Activated naive CD8-positive, alpha-beta T cell (primary cell): ENCODE measurements around the gene POMP.

ENCODE experiments used
- H3K27ac Mint-ChIP-seq: one replicate; pipeline ENCODE4 v1.8.0; 2021; ENCODE audit warnings: mixed read lengths
- H3K27me3 Mint-ChIP-seq: one replicate; pipeline ENCODE4 v1.8.0; 2021; ENCODE audit warnings: mixed read lengths
- H3K36me3 Mint-ChIP-seq: one replicate; pipeline ENCODE4 v1.8.0; 2021; ENCODE audit warnings: mixed read lengths
- H3K4me1 Mint-ChIP-seq: one replicate; pipeline ENCODE4 v1.8.0; 2021; ENCODE audit warnings: low read depth, mixed read lengths
- H3K4me3 Mint-ChIP-seq: one replicate; pipeline ENCODE4 v1.8.0; 2021; ENCODE audit warnings: mild to moderate bottlenecking, mixed read lengths
- H3K9me3 Mint-ChIP-seq: one replicate; pipeline ENCODE4 v1.8.0; 2021; ENCODE audit warnings: low read depth, mixed read lengths

The POMP gene, protein sequence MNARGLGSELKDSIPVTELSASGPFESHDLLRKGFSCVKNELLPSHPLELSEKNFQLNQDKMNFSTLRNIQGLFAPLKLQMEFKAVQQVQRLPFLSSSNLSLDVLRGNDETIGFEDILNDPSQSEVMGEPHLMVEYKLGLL

DNA sequence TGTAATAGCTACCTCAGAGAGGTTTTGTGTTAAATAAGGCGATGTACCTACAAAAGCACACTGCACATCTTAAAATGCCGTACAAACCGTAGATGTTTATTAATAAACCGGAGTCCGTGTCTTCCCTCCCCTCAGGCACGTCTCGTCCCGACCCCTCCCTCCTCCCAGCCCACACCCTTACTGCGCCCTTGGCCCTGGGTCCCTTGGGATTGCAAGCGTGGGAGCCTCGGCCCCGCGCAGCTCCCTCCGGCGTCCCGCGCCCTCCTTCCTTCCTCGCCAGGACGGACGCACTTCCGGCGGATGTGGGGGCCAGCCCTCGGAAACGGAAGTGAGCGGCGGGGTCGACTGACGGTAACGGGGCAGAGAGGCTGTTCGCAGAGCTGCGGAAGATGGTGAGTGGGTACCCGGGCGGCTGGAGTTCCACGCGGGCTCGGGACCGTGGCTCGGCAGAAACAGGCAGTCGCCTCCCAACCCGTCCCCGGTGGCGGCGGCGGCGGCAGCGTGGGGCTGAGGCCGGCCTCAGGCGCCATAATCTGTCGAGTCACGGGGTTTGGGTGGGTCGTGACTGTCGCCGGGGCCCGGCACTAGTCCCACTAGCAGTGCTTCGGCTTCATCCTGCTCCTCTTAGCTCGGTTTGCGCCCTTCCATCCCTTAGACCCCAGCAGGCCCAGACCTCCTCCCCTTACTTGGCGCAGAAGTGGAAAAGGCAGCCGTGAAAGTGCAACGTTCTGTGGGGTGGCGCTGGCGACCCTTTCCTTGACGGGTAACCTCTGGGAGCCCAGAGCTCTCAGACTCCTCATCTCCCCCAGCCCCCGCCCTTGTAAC is at the start of gene POMP:
POMP (plus strand) TSS at position 335 of the 825 bp plus-strand sequence; CDS start at position 390, 55 bp downstream.
- H3K36me3 Mint-ChIP-seq = peaks cover 7% of the 10 kb centered on the region
- H3K9me3 Mint-ChIP-seq = no peaks in the 10 kb centered on the region
- H3K27me3 Mint-ChIP-seq = no peaks in the 10 kb centered on the region
- peaks cover 61% of the 10 kb centered on the region for H3K4me1 Mint-ChIP-seq
- H3K27ac Mint-ChIP-seq = peak within 1 kb of the TSS; percentile 97
- H3K4me3 Mint-ChIP-seq = peak within 1 kb of the TSS; percentile 98

DNA sequence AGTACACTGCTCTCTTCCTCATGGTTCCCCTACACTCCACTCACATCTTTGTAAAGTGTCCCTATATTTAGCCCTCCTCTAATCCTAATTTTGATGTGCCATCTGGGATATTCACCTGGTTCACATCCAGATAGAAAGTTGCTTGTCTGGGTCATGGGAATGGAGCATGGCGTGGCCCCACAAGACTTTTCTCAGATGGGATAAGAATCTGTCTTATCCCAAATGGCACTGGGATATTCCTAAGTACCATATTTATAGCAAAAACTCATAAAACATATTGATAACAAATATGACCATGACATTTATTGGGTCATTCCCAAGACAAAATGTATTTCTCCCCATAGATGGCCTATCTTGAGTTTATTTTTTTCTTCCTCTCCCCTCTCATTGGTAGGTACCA is 49.5 kb upstream of the POMP start:
- Mint-ChIP-seq H3K4me3 (no peak overlapping the region), H3K9me3 (no peaks in the 10 kb centered on the region), H3K36me3 (no peaks in the 10 kb centered on the region), H3K4me1 (peaks cover 16% of the 10 kb centered on the region), H3K27me3 (no peaks in the 10 kb centered on the region), H3K27ac (no peak overlapping the region)

DNA sequence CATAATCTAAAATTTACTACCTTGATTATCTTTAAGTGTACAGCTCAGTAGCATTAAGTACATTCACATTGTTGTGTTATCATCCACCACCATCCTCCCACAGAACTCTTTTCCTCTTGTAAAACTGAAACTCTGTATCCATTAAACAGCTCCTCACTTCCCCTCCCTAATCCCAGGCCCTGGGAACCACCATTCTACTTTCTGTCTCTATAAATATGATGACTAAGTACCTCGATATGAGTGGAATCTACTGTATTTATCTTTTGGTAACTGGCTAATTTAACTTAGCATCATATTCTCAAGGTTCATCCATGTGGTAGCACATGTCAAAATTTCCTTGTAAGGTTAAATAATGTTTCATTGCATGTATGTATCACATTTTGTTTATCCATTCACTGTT is 49.0 kb upstream of the POMP start:
- Mint-ChIP-seq H3K27ac (no peak overlapping the region), H3K9me3 (no peaks in the 10 kb centered on the region), H3K4me3 (no peak overlapping the region), H3K36me3 (no peaks in the 10 kb centered on the region), H3K4me1 (peaks cover 16% of the 10 kb centered on the region), H3K27me3 (no peaks in the 10 kb centered on the region)

DNA sequence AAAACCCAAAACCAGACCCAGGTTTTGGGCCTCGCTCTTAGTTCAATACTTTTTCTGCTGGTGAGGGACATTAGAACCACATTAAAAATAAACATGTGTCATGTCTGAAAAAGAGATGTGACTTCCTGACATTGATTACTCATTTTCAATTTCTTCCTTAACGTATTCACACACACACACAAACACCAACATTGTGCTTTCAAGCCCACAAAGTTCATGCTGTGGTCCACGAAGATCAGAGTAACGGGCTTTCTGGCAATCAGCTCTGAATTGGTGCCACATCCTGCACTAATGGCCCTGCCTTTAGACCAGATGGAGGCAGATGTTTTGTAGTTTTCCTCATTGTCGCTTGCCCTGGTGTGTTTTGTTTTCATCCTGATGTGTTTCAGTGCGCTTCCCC is 47.9 kb upstream of the POMP start:
- H3K4me3 Mint-ChIP-seq = no peak overlapping the region
- no peak overlapping the region for H3K27ac Mint-ChIP-seq
- no peaks in the 10 kb centered on the region for H3K36me3 Mint-ChIP-seq
- peaks cover 16% of the 10 kb centered on the region for H3K4me1 Mint-ChIP-seq
- no peaks in the 10 kb centered on the region for H3K9me3 Mint-ChIP-seq
- no peaks in the 10 kb centered on the region for H3K27me3 Mint-ChIP-seq

DNA sequence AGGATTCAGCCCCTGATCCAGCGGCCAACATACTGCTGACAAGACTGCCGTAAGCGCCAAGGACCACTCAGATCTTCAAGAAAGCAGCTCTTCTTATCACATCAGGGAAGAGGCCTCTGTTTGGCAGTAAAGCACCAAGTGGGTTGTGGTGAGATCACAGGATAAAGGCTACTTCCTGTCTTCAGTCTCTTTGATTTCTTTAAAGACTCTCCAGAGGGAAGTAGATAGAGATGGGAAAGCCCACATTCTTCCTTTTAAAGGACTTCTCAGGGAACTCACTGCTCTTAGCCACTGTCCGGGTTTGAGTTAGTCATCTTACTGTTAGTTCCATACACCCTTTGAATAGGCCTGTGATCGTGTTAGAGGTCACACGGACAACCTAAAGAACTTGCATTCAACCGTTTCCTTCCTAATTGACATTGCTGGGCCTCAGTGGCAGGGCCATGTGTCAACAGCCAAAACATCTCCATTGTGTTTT is 47.2 kb upstream of the POMP start:
- no peak overlapping the region for H3K4me3 Mint-ChIP-seq
- no peaks in the 10 kb centered on the region for H3K9me3 Mint-ChIP-seq
- no peaks in the 10 kb centered on the region for H3K27me3 Mint-ChIP-seq
- no peaks in the 10 kb centered on the region for H3K36me3 Mint-ChIP-seq
- H3K27ac Mint-ChIP-seq = no peak overlapping the region
- peaks cover 16% of the 10 kb centered on the region for H3K4me1 Mint-ChIP-seq

DNA sequence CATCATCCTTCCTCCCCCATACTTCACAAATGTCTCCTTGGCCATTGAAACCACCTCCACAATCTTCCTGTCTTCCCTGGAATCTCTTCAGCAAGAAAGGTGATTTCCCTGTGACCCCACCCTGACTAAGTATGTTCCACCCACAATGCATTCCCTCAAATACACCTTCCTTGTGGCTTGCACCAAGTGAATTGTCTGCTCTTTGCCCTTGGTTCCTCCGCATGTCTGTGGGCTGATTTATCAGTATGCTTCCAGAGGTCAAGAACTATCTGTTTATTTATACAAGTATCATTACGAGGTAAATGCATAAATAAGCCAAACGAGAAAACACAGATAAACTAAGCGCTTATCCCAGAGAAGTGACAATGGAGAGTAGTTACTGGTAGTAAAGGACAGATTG is 45.4 kb upstream of the POMP start:
- Mint-ChIP-seq H3K4me3 (no peak overlapping the region), H3K9me3 (no peaks in the 10 kb centered on the region)

DNA sequence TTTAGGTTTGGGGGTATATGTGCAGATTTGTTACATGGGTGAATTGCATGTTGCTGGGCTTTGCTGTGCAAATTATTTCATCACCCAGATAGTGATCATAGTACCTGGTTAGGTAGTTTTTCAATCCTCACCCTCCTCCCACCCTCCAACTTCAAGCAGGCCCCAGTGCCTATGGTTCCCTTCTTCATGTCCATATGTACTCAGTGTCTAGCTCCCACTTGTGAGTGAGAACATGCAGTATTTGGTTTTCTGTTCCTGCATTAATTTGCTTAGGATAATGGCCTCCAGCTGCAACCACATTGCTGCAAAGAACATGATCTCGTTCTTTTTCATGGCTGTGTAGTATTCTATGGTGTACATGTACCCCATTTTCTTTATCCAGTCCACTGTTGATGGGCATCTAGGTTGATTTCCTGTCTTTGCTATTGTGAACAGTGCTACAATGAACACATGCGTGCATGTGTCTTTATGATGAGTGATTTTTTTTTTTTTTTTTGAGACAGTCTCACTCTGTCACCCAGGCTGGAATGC is 42.9 kb upstream of the POMP start:
- no peak overlapping the region for H3K27ac Mint-ChIP-seq

More for the DNA sequence above, 45.4 kb upstream of the POMP start:
- Mint-ChIP-seq H3K4me1 (peaks cover 16% of the 10 kb centered on the region), H3K36me3 (no peaks in the 10 kb centered on the region), H3K27ac (no peak overlapping the region), H3K27me3 (no peaks in the 10 kb centered on the region)

DNA sequence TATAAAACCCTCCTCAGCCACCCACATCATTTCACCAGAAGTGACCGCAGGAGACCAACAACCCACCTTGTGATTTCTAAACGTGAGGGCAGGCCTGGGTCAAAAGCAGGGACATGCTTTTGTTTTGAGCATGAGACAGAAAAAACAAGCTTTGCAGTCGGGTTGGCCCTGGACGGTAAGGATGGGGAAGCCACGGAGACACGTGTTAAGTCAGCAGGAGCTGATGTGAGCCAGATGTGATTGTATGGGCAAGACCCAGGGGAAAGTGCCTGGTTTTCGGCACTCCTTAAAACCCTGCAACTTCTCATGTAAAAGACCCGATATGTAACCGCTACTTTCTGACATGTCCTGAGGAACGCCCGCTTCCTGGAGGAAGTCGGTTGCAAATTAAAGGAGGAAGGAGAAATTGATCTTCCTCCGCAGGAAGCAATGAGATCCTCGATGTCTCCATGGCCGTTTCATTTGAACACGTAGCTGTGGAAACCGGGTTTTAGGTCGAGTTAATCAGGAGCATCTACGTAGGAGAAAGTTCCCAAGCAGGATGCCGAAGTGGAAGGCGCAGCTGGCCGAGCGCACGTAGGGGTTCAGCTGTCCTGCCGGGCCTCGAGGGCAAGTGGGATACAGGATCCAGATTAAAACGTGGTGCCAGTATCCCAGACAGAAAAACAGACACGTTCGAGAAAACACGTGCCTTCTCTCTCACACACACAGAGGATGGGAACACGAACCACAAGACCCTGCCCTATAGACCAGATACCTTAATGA is 40.5 kb upstream of the POMP start:
- Mint-ChIP-seq H3K9me3 (no peaks in the 10 kb centered on the region), H3K27me3 (no peaks in the 10 kb centered on the region), H3K4me3 (no peak overlapping the region), H3K27ac (no peak overlapping the region), H3K36me3 (no peaks in the 10 kb centered on the region), H3K4me1 (no peaks in the 10 kb centered on the region)

More for the DNA sequence above, 42.9 kb upstream of the POMP start:
- Mint-ChIP-seq H3K36me3 (no peaks in the 10 kb centered on the region), H3K4me1 (peaks cover 12% of the 10 kb centered on the region), H3K9me3 (no peaks in the 10 kb centered on the region), H3K27me3 (no peaks in the 10 kb centered on the region), H3K4me3 (no peak overlapping the region)

DNA sequence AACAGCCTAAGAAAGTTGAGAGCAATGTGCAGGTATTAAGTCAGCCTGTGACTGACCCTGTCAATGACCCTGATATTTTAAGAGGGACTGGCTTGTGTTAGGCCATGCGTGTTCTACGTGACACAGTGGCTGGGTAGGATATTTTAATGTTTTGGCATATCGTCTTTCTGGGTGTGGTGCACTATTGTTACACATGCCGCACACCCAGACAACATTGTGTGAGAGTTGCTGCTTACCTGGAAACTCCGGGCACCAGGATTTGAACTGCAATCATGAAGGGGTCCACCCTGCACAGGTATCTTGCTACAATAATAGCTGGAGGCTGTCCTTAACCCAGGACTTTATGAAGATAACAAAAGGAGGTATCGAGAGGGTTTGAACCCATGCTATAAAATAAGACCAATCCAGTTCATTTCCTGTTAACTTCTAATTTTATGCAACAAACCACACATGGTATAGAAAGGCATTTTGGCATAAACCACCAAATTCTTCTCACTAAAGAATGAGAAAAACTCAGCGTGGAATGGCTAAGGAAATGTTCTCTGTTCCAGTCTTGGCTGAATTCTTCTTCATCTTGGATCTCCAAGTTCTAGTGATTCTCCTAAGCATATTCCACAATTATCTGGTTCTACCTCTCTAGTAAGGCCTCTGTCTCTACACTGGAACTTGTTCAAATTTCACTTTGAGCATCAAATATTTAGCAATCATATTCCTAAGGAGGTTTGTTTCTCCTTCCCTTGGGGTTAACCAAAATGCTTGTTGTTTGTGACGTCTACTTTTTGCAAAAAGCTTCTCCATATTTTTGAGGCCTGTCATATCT is 38.7 kb upstream of the POMP start:
- H3K27ac Mint-ChIP-seq = no peak overlapping the region
- no peaks in the 10 kb centered on the region for H3K36me3 Mint-ChIP-seq
- H3K4me1 Mint-ChIP-seq = peaks cover 5% of the 10 kb centered on the region
- H3K9me3 Mint-ChIP-seq = no peaks in the 10 kb centered on the region
- no peak overlapping the region for H3K4me3 Mint-ChIP-seq
- H3K27me3 Mint-ChIP-seq = no peaks in the 10 kb centered on the region

DNA sequence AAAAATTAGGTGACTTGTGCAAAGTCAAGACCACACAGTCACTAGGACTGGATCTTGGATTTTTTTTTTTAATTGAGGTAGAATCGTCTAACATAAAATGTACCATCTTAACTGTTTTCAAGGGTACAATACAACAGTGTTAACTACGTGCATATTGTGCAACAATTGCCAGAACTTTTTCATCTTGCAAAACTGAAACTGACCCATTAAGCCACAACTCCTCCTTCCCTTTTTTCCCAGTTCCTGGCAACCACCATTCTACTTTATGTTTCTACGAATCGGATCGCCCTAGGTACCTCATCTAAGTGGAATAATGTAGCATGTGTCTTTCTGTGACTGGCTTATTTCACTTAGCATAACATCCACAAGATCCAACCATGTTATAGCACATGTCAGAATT is 37.5 kb upstream of the POMP start:
- no peaks in the 10 kb centered on the region for H3K9me3 Mint-ChIP-seq
- H3K4me3 Mint-ChIP-seq = no peak overlapping the region
- H3K27me3 Mint-ChIP-seq = no peaks in the 10 kb centered on the region
- H3K36me3 Mint-ChIP-seq = no peaks in the 10 kb centered on the region
- H3K4me1 Mint-ChIP-seq = peaks cover 5% of the 10 kb centered on the region
- no peak overlapping the region for H3K27ac Mint-ChIP-seq

DNA sequence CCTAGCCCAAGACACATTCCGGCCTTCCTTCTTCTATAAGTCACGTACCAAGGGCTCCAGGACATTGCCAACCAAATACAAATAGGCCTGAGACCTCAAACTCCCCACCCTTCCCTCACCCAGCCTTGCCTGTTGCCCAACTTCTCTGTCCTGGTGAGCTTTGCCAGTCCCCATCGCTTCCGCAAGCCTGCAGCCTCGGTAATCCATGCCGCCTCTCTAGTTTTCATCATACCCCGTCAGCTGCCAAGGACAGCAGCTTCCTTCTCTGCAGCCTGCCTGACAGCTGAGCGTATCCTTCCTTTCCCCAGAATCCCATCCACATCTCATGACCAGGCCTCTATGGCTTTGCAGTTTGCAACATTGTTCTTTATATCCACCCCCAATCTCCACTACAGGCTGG is 36.6 kb upstream of the POMP start:
- Mint-ChIP-seq H3K4me1 (peaks cover 5% of the 10 kb centered on the region), H3K4me3 (no peak overlapping the region), H3K27ac (no peak overlapping the region), H3K36me3 (no peaks in the 10 kb centered on the region), H3K9me3 (no peaks in the 10 kb centered on the region), H3K27me3 (no peaks in the 10 kb centered on the region)

DNA sequence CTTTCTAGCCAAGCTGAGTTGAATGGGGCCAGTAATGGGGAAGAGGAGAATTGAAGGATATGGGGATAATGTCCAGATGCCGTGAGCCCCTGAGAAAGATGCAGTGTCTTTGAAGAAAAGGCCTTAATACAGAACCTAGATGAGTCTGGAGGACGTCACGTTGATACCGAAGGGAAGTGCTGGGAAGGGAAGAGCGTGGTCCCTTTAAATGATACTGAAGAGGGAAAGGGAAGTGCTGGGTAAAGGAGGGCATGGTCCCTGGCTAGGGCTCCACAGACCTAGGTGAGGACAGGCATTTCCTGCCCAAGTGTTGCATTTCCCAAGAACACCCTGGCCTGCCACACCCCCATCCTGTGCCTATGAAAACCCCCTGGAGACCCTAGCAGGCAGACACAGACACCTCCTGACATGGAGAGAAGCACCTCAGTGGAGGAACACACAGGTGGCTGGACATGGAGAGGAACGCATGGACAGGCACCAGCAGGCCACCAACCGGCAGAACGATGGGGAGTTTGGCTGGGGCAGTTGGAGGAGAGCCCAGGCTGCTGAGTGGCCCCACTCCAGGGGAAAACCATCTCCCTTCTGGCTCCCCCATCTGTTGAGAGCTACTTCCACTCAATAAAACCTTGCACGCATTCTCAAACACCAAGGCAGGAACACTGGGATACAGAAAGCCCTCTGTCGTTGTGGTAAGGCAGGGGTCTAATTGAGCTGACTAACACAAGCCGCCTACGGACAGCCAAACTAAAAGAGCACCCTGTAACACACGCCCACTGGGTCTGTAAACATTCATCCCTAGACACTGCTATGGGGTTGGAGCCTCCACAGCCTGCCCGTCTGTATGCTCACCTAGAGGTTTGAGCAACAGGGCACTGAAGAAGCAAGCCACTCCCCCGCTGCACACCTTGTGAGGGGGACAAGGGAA is 34.9 kb upstream of the POMP start:
- Mint-ChIP-seq H3K27ac (no peak overlapping the region), H3K27me3 (no peaks in the 10 kb centered on the region), H3K4me1 (peaks cover 5% of the 10 kb centered on the region), H3K36me3 (no peaks in the 10 kb centered on the region), H3K9me3 (no peaks in the 10 kb centered on the region), H3K4me3 (no peak overlapping the region)

DNA sequence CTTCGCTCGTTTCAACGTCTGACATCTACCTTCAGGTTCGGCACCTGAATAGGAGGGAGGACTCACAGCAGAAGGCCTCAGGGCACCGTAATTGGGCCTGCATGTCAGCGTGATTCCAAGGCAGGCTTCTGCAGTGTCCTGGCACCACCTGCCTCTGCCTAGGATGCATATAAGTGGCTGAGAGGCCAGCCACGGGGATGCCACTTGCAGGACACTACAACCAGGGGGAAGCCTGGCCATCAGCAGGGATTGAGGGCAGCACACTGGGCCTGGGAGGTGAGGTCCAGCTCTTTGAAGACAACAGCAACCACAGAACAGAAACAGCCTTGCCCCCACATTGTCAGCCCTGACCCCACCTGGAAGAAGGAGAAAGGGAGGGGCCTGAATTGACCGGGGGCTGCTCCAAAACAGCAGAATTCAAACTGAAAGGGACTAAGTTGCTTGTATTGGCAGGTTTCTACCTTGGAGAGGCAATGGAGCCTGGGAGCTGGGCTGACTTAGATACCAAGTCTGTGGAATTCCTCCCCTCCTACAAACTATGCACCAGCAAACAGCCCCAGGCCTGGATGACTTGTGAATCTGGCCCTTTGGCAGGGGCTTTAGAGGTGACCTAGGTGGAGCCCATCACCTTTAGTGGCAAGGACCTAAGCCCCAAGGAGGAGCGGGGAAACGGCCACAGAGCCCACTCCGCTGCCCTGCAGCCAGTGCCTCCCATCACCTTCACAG is 34.1 kb upstream of the POMP start:
- Mint-ChIP-seq H3K9me3 (no peaks in the 10 kb centered on the region), H3K27me3 (no peaks in the 10 kb centered on the region), H3K36me3 (no peaks in the 10 kb centered on the region), H3K4me1 (peaks cover 5% of the 10 kb centered on the region), H3K4me3 (no peak overlapping the region), H3K27ac (no peak overlapping the region)
